ENCODE results near the gene KIRREL3. TPM values are rescaled to one million over a fixed set of nuclear protein-coding genes. Genes with fewer than 3 reads are reported as not detected.

The KIRREL3 gene
- total and polyA plus RNA-seq, 9 of the 15 experiments (the other 6 are each of a cell fraction or from before 2014, with no cell fraction given): 0.04 to 0.10 TPM; not detected in 7

GRCh38 chr11:126480410-126481302, 519.9 kb downstream of the KIRREL3 start (continued):
- TF ChIP-seq ZBTB2 (IDR thresholded peaks at IDR 0.05): no peak
- TF ChIP-seq ZNF277 (CRISPR knock-in tag; IDR thresholded peaks at IDR 0.05; ENCODE audit: borderline replicate concordance): no peak
- TF ChIP-seq KAT2B (IDR thresholded peaks at IDR 0.05; ENCODE audit: low read depth, low read length): no peak
- no peak for TF ChIP-seq USF2 (CRISPR knock-in tag; IDR thresholded peaks at IDR 0.05)
- no peak for TF ChIP-seq MBD2 (IDR thresholded peaks at IDR 0.05; ENCODE audit: borderline replicate concordance, low read depth)
- no peak for TF ChIP-seq PML (IDR thresholded peaks at IDR 0.05; ENCODE audit: low read length)
- no peak for TF ChIP-seq SIN3B (IDR thresholded peaks at IDR 0.05; ENCODE audit: low read depth)
- TF ChIP-seq ZNF140 (CRISPR knock-in tag; IDR thresholded peaks at IDR 0.05): no peak
- TF ChIP-seq CTCF (IDR thresholded peaks at IDR 0.05 in 2 of 3, conservative IDR thresholded peaks at IDR 0.05 in 1 of 3; ENCODE audit: insufficient read depth in 2 of 3, low read depth in 1 of 3, low read length in 3 of 3): peak; percentile 86 to 96 (median 93)
- TF ChIP-seq ZNF511 (CRISPR knock-in tag; IDR thresholded peaks at IDR 0.05): no peak
- TF ChIP-seq SMAD3 (CRISPR knock-in tag; conservative IDR thresholded peaks at IDR 0.05): no peak
- no peak for TF ChIP-seq HES1 (IDR thresholded peaks at IDR 0.05; ENCODE audit: low read depth)
- 0 out of 2 replicates have a peak, but pooled peaks have one; percentile 27 for TF ChIP-seq E2F5 (CRISPR knock-in tag; IDR thresholded peaks at IDR 0.05)
- no peak for TF ChIP-seq ZNF583 (CRISPR knock-in tag; IDR thresholded peaks at IDR 0.05)
- no peak for TF ChIP-seq ZBTB1 (CRISPR knock-in tag; IDR thresholded peaks at IDR 0.05; ENCODE audit: borderline replicate concordance, low read depth)
- no peak for TF ChIP-seq FOS (IDR thresholded peaks at IDR 0.05; ENCODE audit: extremely low read depth, insufficient read length)
- TF ChIP-seq KDM1A (IDR thresholded peaks at IDR 0.05): no peak
- no peak for TF ChIP-seq IRF2 (CRISPR knock-in tag; IDR thresholded peaks at IDR 0.05)
- no peak for TF ChIP-seq FOXA3 (CRISPR knock-in tag; conservative IDR thresholded peaks at IDR 0.05 in 1 of 2, IDR thresholded peaks at IDR 0.05 in 1 of 2)
- no peak for TF ChIP-seq ILF3 (IDR thresholded peaks at IDR 0.05; ENCODE audit: borderline replicate concordance)

All from K562 (cell line).